ENCODE data around the gene PTGR2. TPM values are rescaled to one million over a fixed set of nuclear protein-coding genes. Genes with fewer than 3 reads are reported as not detected.

Gene PTGR2
- total and polyA plus RNA-seq, 2 donors (not counting 1 experiment from before 2014, with no cell fraction given): 1.2 to 4.5 TPM

DNA sequence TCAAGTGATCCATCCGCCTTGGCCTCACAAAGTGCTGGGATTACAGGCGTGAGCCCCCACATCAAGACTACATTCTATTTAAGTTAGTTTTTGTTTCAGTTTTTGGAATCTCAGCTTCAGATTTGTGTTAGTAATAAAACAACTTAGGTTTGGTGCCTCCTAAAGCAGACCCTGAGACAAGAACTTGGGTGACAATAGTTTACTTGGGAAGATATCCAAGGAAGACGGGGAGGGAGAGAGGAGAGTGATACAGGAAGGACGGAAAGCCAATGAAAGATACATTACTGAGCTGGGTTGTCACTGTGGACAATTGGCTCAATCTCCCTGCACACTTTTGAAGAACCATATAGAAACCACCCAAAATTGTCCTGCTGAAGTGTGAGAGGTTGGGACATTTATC is 22.6 kb upstream of the PTGR2 start:
- CTCF ChIA-PET: interaction anchor here (1.3 to 13.1 kb wide), 3 partner anchors 22 to 117 kb away, joined by 4 to 299 read pairs (median 9); partner anchors contain the start of gene PTGR2
- ATAC-seq (ENCODE audit: low read depth): no peak

More for the DNA sequence above, 22.6 kb upstream of the PTGR2 start:
- Histone ChIP-seq H3K27ac (ENCODE audit: low read length in 2 of 2) (no peak overlapping the region), H3K27me3 (replicated peaks in 1 of 4; ENCODE audit: control extremely low read depth in 1 of 4, control insufficient read depth in 3 of 4, insufficient read depth in 4 of 4, low read length in 3 of 4) (no peaks in the 10 kb centered on the region), H3K4me3 (ENCODE audit: control extremely low read depth in 1 of 5, extremely low read depth in 1 of 5, insufficient read depth in 1 of 5, low read depth in 2 of 5, low read length in 4 of 5) (no peak overlapping the region), H3K4me1 (ENCODE audit: control insufficient read depth in 2 of 2, insufficient read depth in 2 of 2, low read length in 2 of 2) (no peaks in the 10 kb centered on the region), H4K20me1 (ENCODE audit: control insufficient read depth, insufficient read depth, low read length, poor library complexity, severe bottlenecking) (no peaks in the 10 kb centered on the region), H3K4me2 (replicated peaks; ENCODE audit: low read depth, low read length, poor library complexity, severe bottlenecking) (no peak overlapping the region), H2AFZ (ENCODE audit: insufficient read depth, low read depth, low read length, poor library complexity, severe bottlenecking) (no peak overlapping the region), H3K36me3 (replicated peaks in 1 of 2; ENCODE audit: control extremely low read depth in 1 of 2, control insufficient read depth in 1 of 2, extremely low read depth in 1 of 2, insufficient read depth in 2 of 2, low read length in 1 of 2) (no peaks in the 10 kb centered on the region), H3K9me3 (ENCODE audit: control extremely low read depth in 1 of 3, control insufficient read depth in 2 of 3, insufficient read depth in 1 of 3, low read length in 2 of 3) (no peaks in the 10 kb centered on the region), H3K9ac (ENCODE audit: low read length) (no peak overlapping the region), H3K79me2 (ENCODE audit: control insufficient read depth, insufficient read depth, low read length) (no peaks in the 10 kb centered on the region)
- H3K4me3 Mint-ChIP-seq: no peak overlapping the region
- TF ChIP-seq, protein P1, sequence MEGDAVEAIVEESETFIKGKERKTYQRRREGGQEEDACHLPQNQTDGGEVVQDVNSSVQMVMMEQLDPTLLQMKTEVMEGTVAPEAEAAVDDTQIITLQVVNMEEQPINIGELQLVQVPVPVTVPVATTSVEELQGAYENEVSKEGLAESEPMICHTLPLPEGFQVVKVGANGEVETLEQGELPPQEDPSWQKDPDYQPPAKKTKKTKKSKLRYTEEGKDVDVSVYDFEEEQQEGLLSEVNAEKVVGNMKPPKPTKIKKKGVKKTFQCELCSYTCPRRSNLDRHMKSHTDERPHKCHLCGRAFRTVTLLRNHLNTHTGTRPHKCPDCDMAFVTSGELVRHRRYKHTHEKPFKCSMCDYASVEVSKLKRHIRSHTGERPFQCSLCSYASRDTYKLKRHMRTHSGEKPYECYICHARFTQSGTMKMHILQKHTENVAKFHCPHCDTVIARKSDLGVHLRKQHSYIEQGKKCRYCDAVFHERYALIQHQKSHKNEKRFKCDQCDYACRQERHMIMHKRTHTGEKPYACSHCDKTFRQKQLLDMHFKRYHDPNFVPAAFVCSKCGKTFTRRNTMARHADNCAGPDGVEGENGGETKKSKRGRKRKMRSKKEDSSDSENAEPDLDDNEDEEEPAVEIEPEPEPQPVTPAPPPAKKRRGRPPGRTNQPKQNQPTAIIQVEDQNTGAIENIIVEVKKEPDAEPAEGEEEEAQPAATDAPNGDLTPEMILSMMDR (IDR thresholded peaks at IDR 0.05): no peak
- no peak for TF ChIP-seq EZH2 (IDR thresholded peaks at IDR 0.05; ENCODE audit: borderline replicate concordance, insufficient read depth, low read depth, low read length, poor library complexity, severe bottlenecking)
- H3K9me3 Mint-ChIP-seq (ENCODE audit: insufficient read depth): no peaks in the 10 kb centered on the region
- intact Hi-C loops (cut with micrococcal nuclease): loop anchor here (5.0 kb wide), 1 partner anchor 197 kb away; no protein-coding TSS in a partner anchor
- H3K27ac Mint-ChIP-seq: no peak overlapping the region
- H3K27me3 Mint-ChIP-seq: no peaks in the 10 kb centered on the region
- POLR2A ChIA-PET: no interaction called here
- no peak for DNase-seq
- H3K4me1 Mint-ChIP-seq: peaks cover 4% of the 10 kb centered on the region
- 100% methylated on average over 2 of the region's 4 CpGs for WGBS (ENCODE audit: insufficient coverage)
